Left ventricle myocardium superior (tissue), 1 donor: ENCODE results near the gene ATAD2B. TPM values are rescaled to one million over a fixed set of nuclear protein-coding genes. Genes with fewer than 3 reads are reported as not detected.
A peak's percentile ranks its signal among the peaks of the same experiment; 100 is the strongest.
"Not testable (repeated sequence)": the region's sequence is repeated elsewhere in the genome, so short reads cannot be mapped to it uniquely, and the experiment has no call there.

Source experiments
- ATAC-seq: fragments of 200-7000 bp; cut with Tn5 transposase; one replicate; pipeline ENCODE4 v1.9.1; 2020; ENCODE audit warnings: mild to moderate bottlenecking, moderate library complexity
- DNase-seq: peaks from one replicate; pipeline ENCODE4 v3.0.0-alpha.2; 2020
- intact Hi-C: fragments of 100-400 bp; cut with micrococcal nuclease; formaldehyde crosslinking; loops from one replicate; pipeline ENCODE4 v1.11.0; 2022
- total RNA-seq: library from RNA; stranded (reverse); fragmentation: NEBNext Ultra II Directional; extraction: Animal tissue kit (Norgen Biotek cat#: 25700); gene quantifications from one replicate; pipeline ENCODE4 v1.2.1, GENCODE V29; 2021
- donor health status: DM: no; HTN: yes; CAD: no; lungs with severe emphysema.

Gene ATAD2B
- total RNA-seq, 1 donor from 2014 or later, result 6.9 TPM

- intact Hi-C loops, result no loop called here
- ATAC-seq (no peak), DNase-seq (no peak)
Measured at GRCh38 chr2:23762141-23762540, 164.8 kb downstream of the ATAD2B start.

- intact Hi-C loops, result no loop called here
- ATAC-seq (peak; percentile 53), DNase-seq (no peak)
Measured at GRCh38 chr2:23761638-23762037, 165.3 kb downstream of the ATAD2B start.

GRCh38 chr2:23760736-23761135, 166.2 kb downstream of the ATAD2B start:
- ATAC-seq (no peak), DNase-seq (no peak)
- intact Hi-C loops, result no loop called here

GRCh38 chr2:23757686-23758433, 169.1 kb downstream of the ATAD2B start:
- DNase-seq, result no peak
- intact Hi-C loops, result no loop called here
- ATAC-seq, result peak; percentile 56

- intact Hi-C loops, result no loop called here
Measured at GRCh38 chr2:23756593-23757292, 170.2 kb downstream of the ATAD2B start.

GRCh38 chr2:23754970-23755369, 172.0 kb downstream of the ATAD2B start:
- no peak for ATAC-seq
- DNase-seq, result no peak
- intact Hi-C loops, result no loop called here

More at GRCh38 chr2:23756593-23757292, 170.2 kb downstream of the ATAD2B start:
- DNase-seq, result no peak
- no peak for ATAC-seq

GRCh38 chr2:23753291-23754010, 173.5 kb downstream of the ATAD2B start:
- ATAC-seq (no peak), DNase-seq (no peak)
- intact Hi-C loops, result no loop called here

GRCh38 chr2:23751747-23752265, 175.1 kb downstream of the ATAD2B start:
- DNase-seq, result no peak
- intact Hi-C loops, result no loop called here
- no peak for ATAC-seq

- ATAC-seq, result no peak
- intact Hi-C loops, result no loop called here
Measured at GRCh38 chr2:23746141-23746863, 180.6 kb downstream of the ATAD2B start.

GRCh38 chr2:23745726-23746105, 181.2 kb downstream of the ATAD2B start:
- ATAC-seq (peak; percentile 99), DNase-seq (no peak)
- intact Hi-C loops, result no loop called here

More at GRCh38 chr2:23746141-23746863, 180.6 kb downstream of the ATAD2B start:
- no peak for DNase-seq

GRCh38 chr2:23745068-23745725, 181.7 kb downstream of the ATAD2B start:
- ATAC-seq (no peak), DNase-seq (no peak)
- intact Hi-C loops, result no loop called here

- intact Hi-C loops, DNase-seq, ATAC-seq: not testable (repeated sequence)
Measured at GRCh38 chr2:23736783-23737182, 190.1 kb downstream of the ATAD2B start.

GRCh38 chr2:23734416-23734815, 192.5 kb downstream of the ATAD2B start:
- intact Hi-C loops, result no loop called here
- DNase-seq, result no peak

GRCh38 chr2:23723029-23723428, 203.9 kb downstream of the ATAD2B start:
- intact Hi-C loops, DNase-seq, ATAC-seq: not testable (repeated sequence)

More at GRCh38 chr2:23734416-23734815, 192.5 kb downstream of the ATAD2B start:
- no peak for ATAC-seq

- ATAC-seq (no peak), DNase-seq (no peak)
- intact Hi-C loops, result no loop called here
Measured at GRCh38 chr2:23722255-23722654, 204.7 kb downstream of the ATAD2B start.

- ATAC-seq (peak; percentile 30), DNase-seq (no peak)
- intact Hi-C loops, result no loop called here
Measured at GRCh38 chr2:23721454-23721826, 205.5 kb downstream of the ATAD2B start.

- ATAC-seq, result peak; percentile 45
- intact Hi-C loops, result no loop called here
- no peak for DNase-seq
Measured at GRCh38 chr2:23720705-23721453, 206.0 kb downstream of the ATAD2B start.

GRCh38 chr2:23719716-23720115, 207.2 kb downstream of the ATAD2B start:
- no peak for DNase-seq
- ATAC-seq, result peak; percentile 36
- intact Hi-C loops, result no loop called here
